PC-9 (cell line): Measurements from ENCODE around the gene ANKRD36C. TPM values are rescaled to one million over a fixed set of nuclear protein-coding genes. Genes with fewer than 3 reads are reported as not detected.
"Not testable (repeated sequence)": the region's sequence is repeated elsewhere in the genome, so short reads cannot be mapped to it uniquely, and the experiment has no call there.

ENCODE experiments used
- BruUV-seq: library from RNA; stranded (reverse); fragments of 400-500 nt; replicated peaks from 2 replicates; lab custom pipeline; 2021; lab: Mats Ljungman, UMichigan
- CTCF ChIA-PET: fragments of 300-600 bp; sonication (Branson Sonifier 250); formaldehyde crosslinking; loops from one replicate; lab custom pipeline; 2022; ENCODE audit warnings: antibody characterized with exemption; lab: Charles Lee
- POLR2A ChIA-PET: fragments of 300-600 bp; sonication (Branson Sonifier 250); formaldehyde crosslinking; loops from one replicate; lab custom pipeline; 2022; ENCODE audit warnings: antibody characterized with exemption; ENCODE audit not compliant: unreplicated experiment; lab: Charles Lee
- DNase-seq, 2 experiments: peaks; one replicate each; pipeline versions ENCODE4 v3.0.0 to v3.0.0-alpha.2; 2015 to 2022; ENCODE audit warnings: mixed read lengths in 1 of 2
- H2AFZ ChIP-seq: fragments of 200-600 bp; sonication (generic); 2 replicates; pipeline ENCODE4 v1.8.1; 2017; ENCODE audit warnings: antibody characterized with exemption
- H3F3A ChIP-seq: fragments of 200-600 bp; sonication (generic); 2 replicates; pipeline ENCODE4 v1.8.1; 2017; ENCODE audit warnings: antibody characterized with exemption, mild to moderate bottlenecking, low read depth; ENCODE audit not compliant: insufficient read depth
- H3K27ac ChIP-seq: fragments of 200-600 bp; sonication (generic); 2 replicates; pipeline ENCODE4 v1.6.1; 2016; ENCODE audit warnings: mixed run types
- H3K27me3 ChIP-seq: fragments of 200-600 bp; sonication (generic); 2 replicates; pipeline ENCODE4 v1.6.1; 2016; ENCODE audit warnings: low read depth, mixed run types; ENCODE audit not compliant: insufficient read depth
- H3K36me3 ChIP-seq: fragments of 200-600 bp; sonication (generic); 2 replicates; pipeline ENCODE4 v1.6.1; 2016; ENCODE audit warnings: low read depth, mixed run types
- H3K4me1 ChIP-seq: fragments of 200-600 bp; sonication (generic); replicated peaks from 2 replicates; pipeline ENCODE4 v1.6.1; 2016; ENCODE audit warnings: mixed run types; ENCODE audit not compliant: insufficient read depth
- H3K4me2 ChIP-seq: fragments of 200-600 bp; sonication (generic); 2 replicates; pipeline ENCODE4 v1.6.1; 2017; ENCODE audit warnings: mixed run types
- H3K4me3 ChIP-seq: fragments of 200-600 bp; sonication (generic); 2 replicates; pipeline ENCODE4 v1.6.1; 2016; ENCODE audit warnings: mixed run types
- H3K79me2 ChIP-seq: fragments of 200-600 bp; sonication (generic); 2 replicates; pipeline ENCODE4 v1.6.1; 2017; ENCODE audit warnings: low read depth, mixed run types
- H3K9me2 ChIP-seq: fragments of 200-600 bp; sonication (generic); 2 replicates; pipeline ENCODE4 v1.8.1; 2017; ENCODE audit warnings: mild to moderate bottlenecking; ENCODE audit not compliant: insufficient read depth
- H3K9me3 ChIP-seq: fragments of 200-600 bp; sonication (generic); 2 replicates; pipeline ENCODE4 v1.8.1; 2016; ENCODE audit warnings: low read depth; ENCODE audit not compliant: insufficient read depth
- H4K20me1 ChIP-seq: fragments of 200-600 bp; sonication (generic); 2 replicates; pipeline ENCODE4 v1.8.1; 2017; ENCODE audit not compliant: insufficient read depth
- CTCF ChIP-seq: fragments of 200-600 bp; sonication (generic); conservative IDR thresholded peaks from 2 replicates; pipeline ENCODE4 v1.6.1; 2017; ENCODE audit warnings: mixed run types, antibody characterized with exemption, mild to moderate bottlenecking, moderate library complexity
- intact Hi-C: fragments of 100-400 bp; cut with micrococcal nuclease; formaldehyde crosslinking; loops from one replicate; pipeline ENCODE4 v1.10.0; 2022; ENCODE audit not compliant: unreplicated experiment
- total RNA-seq: library from RNA; stranded (reverse); gene quantifications from 2 replicates; pipeline ENCODE4 v1.2.3, GENCODE V29; 2021

Gene ANKRD36C
- total RNA-seq, 1 experiment from 2014 or later, result 28.3 TPM

- H3K79me2 ChIP-seq, H3K36me3 ChIP-seq, H3K9me2 ChIP-seq, H4K20me1 ChIP-seq, intact Hi-C loops, CTCF ChIA-PET, DNase-seq, H3K27me3 ChIP-seq, H2AFZ ChIP-seq, H3K9me3 ChIP-seq, BruUV-seq, H3K4me2 ChIP-seq, H3K4me3 ChIP-seq, H3F3A ChIP-seq, H3K27ac ChIP-seq: not testable (repeated sequence)
- POLR2A ChIA-PET, result interaction anchor here (0.6 kb wide), 1 partner anchor 127 kb away, joined by 3 read pairs; no protein-coding TSS in a partner anchor
- peaks cover 11% of the 10 kb centered on the region for H3K4me1 ChIP-seq
These were observed 20.6 kb upstream of the ANKRD36C start for GRCh38 chr2:96012086-96012791.

- H3K27me3 ChIP-seq, H3F3A ChIP-seq, BruUV-seq, H3K36me3 ChIP-seq, H3K9me3 ChIP-seq, H3K9me2 ChIP-seq, H4K20me1 ChIP-seq, H3K79me2 ChIP-seq, intact Hi-C loops, H2AFZ ChIP-seq, CTCF ChIA-PET, H3K27ac ChIP-seq: not testable (repeated sequence)
- TF ChIP-seq CTCF, result peak; percentile 46; the same call in 1 of the 2 replicates
- H3K4me3 ChIP-seq, result peak overlapping the region; percentile 39; the same call in 1 of the 2 replicates
- peak overlapping the region; percentile 59 for H3K4me2 ChIP-seq
- POLR2A ChIA-PET, result interaction anchor here (0.6 kb wide), 1 partner anchor 837 kb away, joined by 3 read pairs; no protein-coding TSS in a partner anchor
- H3K4me1 ChIP-seq, result peaks cover 11% of the 10 kb centered on the region
- peak; percentile 55 to 80 for DNase-seq
These were observed 19.5 kb upstream of the ANKRD36C start for GRCh38 chr2:96011129-96011455.

GRCh38 chr2:96010320-96011128 is 18.9 kb upstream of the ANKRD36C start:
- peak; percentile 84 to 96 for DNase-seq
- intact Hi-C loops, H3F3A ChIP-seq, H3K27me3 ChIP-seq, H3K9me3 ChIP-seq, H3K79me2 ChIP-seq, H3K9me2 ChIP-seq, H4K20me1 ChIP-seq, H3K36me3 ChIP-seq: not testable (repeated sequence)
- TSS peak; percentile 67 for BruUV-seq
- POLR2A ChIA-PET, result interaction anchor here (0.5 kb wide), 1 partner anchor 1649 kb away, joined by 4 read pairs; no protein-coding TSS in a partner anchor
- H3K4me3 ChIP-seq, result peak overlapping the region; percentile 63
- peaks cover 11% of the 10 kb centered on the region for H3K4me1 ChIP-seq
- peak overlapping the region; percentile 75 for H3K4me2 ChIP-seq
- CTCF ChIA-PET, result interaction anchor here (1.1 kb wide), 1 partner anchor 18 kb away, joined by 4 read pairs; no protein-coding TSS in a partner anchor
- peak overlapping the region; percentile 69 for H2AFZ ChIP-seq
- H3K27ac ChIP-seq, result peak overlapping the region; percentile 81

- intact Hi-C loops, H3K36me3 ChIP-seq, H3K27me3 ChIP-seq, H3K9me3 ChIP-seq, H3K79me2 ChIP-seq, H4K20me1 ChIP-seq, H3K9me2 ChIP-seq, H3F3A ChIP-seq: not testable (repeated sequence)
- Histone ChIP-seq H3K4me1 (peaks cover 11% of the 10 kb centered on the region), H3K4me2 (peak overlapping the region; percentile 75), H3K4me3 (peak overlapping the region; percentile 63), H2AFZ (peak overlapping the region; percentile 69), H3K27ac (peak overlapping the region; percentile 81)
- TSS peak; percentile 92 for BruUV-seq
- DNase-seq, result peak; percentile 69 to 76
- CTCF ChIA-PET, result interaction anchor here (1.1 kb wide), 1 partner anchor 17 kb away, joined by 4 read pairs; no protein-coding TSS in a partner anchor
- POLR2A ChIA-PET, result interaction anchor here (0.5 to 0.7 kb wide), 3 partner anchors 106 to 1650 kb away, joined by 3 to 10 read pairs (median 4); partner anchors contain the start of gene ADRA2B
These were observed 18.2 kb upstream of the ANKRD36C start for GRCh38 chr2:96009833-96010232.

- H3K4me2 ChIP-seq, H3K9me3 ChIP-seq, H3K27me3 ChIP-seq, H3K79me2 ChIP-seq, H3K36me3 ChIP-seq, CTCF ChIA-PET, H3F3A ChIP-seq, intact Hi-C loops, DNase-seq, H3K27ac ChIP-seq, H3K9me2 ChIP-seq, POLR2A ChIA-PET, BruUV-seq, H3K4me3 ChIP-seq, H4K20me1 ChIP-seq, H2AFZ ChIP-seq: not testable (repeated sequence)
- H3K4me1 ChIP-seq, result peaks cover 11% of the 10 kb centered on the region
These were observed 16.4 kb upstream of the ANKRD36C start for GRCh38 chr2:96008051-96008450.

GRCh38 chr2:96006248-96006647 is 14.6 kb upstream of the ANKRD36C start:
- BruUV-seq, H3K79me2 ChIP-seq, DNase-seq: not testable (repeated sequence)

More at GRCh38 chr2:96006248-96006647, 14.6 kb upstream of the ANKRD36C start:
- intact Hi-C loops, H3K9me3 ChIP-seq, H3F3A ChIP-seq, H3K9me2 ChIP-seq, H3K27ac ChIP-seq, H3K4me3 ChIP-seq, CTCF ChIA-PET, H3K4me1 ChIP-seq, H2AFZ ChIP-seq, H4K20me1 ChIP-seq, H3K4me2 ChIP-seq, H3K36me3 ChIP-seq, POLR2A ChIA-PET: not testable (repeated sequence)
- peaks cover 12% of the 10 kb centered on the region for H3K27me3 ChIP-seq
